SK-N-SH treated with all-trans-retinoic acid at 6 μM for 48 hours (cell line): ENCODE measurements around the gene POLD2.

Source experiments
- ATAC-seq: fragments of 200-7000 bp; cut with Tn5 transposase; 3 replicates; pipeline ENCODE4 v1.9.1; 2020; ENCODE audit warnings: mild to moderate bottlenecking, moderate library complexity
- ARNTL ChIP-seq: fragments of 450-650 bp; formaldehyde crosslinking; IDR thresholded peaks from 2 replicates; pipeline ENCODE4 v1.5.0; 2020; ENCODE audit warnings: low read depth, mild to moderate bottlenecking, moderate library complexity, borderline replicate concordance
- BACH2 ChIP-seq: fragments of 250-450 bp; sonication (Bioruptor Pico); IDR thresholded peaks from 2 replicates; pipeline ENCODE4 v1.9.0; 2021; ENCODE audit warnings: mild to moderate bottlenecking, borderline replicate concordance
- CSDC2 ChIP-seq: fragments of 250-450 bp; sonication (Bioruptor Pico); IDR thresholded peaks from 2 replicates; pipeline ENCODE4 v1.5.0; 2020; ENCODE audit warnings: mild to moderate bottlenecking, moderate library complexity
- GLIS3 ChIP-seq: fragments of 250-450 bp; sonication (Bioruptor Pico); IDR thresholded peaks from 2 replicates; pipeline ENCODE4 v1.5.0; 2020; ENCODE audit warnings: mild to moderate bottlenecking, moderate library complexity
- ISL1 ChIP-seq: fragments of 250-450 bp; sonication (Bioruptor Pico); IDR thresholded peaks from 2 replicates; pipeline ENCODE4 v2.1.2; 2022; ENCODE audit warnings: mild to moderate bottlenecking, moderate library complexity
- OSR1 ChIP-seq: fragments of 250-450 bp; sonication (Bioruptor Pico); IDR thresholded peaks from 2 replicates; pipeline ENCODE4 v1.8.0; 2022; ENCODE audit warnings: moderate library complexity, mild to moderate bottlenecking, inconsistent platforms
- PPARA ChIP-seq: fragments of 250-450 bp; sonication (Bioruptor Pico); IDR thresholded peaks from 2 replicates; pipeline ENCODE4 v1.5.0; 2020; ENCODE audit warnings: mild to moderate bottlenecking, borderline replicate concordance
- RARB ChIP-seq: fragments of 250-450 bp; sonication (Bioruptor Pico); IDR thresholded peaks from 2 replicates; pipeline ENCODE4 v1.8.0; 2021; ENCODE audit warnings: mild to moderate bottlenecking, moderate library complexity
- SNAI2 ChIP-seq: fragments of 250-450 bp; sonication (Bioruptor Pico); IDR thresholded peaks from 2 replicates; pipeline ENCODE4 v1.5.0; 2020; ENCODE audit warnings: mild to moderate bottlenecking, moderate library complexity
- TCF4 ChIP-seq: fragments of 250-450 bp; sonication (Bioruptor Pico); IDR thresholded peaks from 2 replicates; pipeline ENCODE4 v1.8.0; 2021; ENCODE audit warnings: mild to moderate bottlenecking, moderate library complexity, borderline replicate concordance
- TOX ChIP-seq: fragments of 250-450 bp; sonication (Bioruptor Pico); IDR thresholded peaks from 2 replicates; pipeline ENCODE4 v1.8.0; 2021; ENCODE audit warnings: mild to moderate bottlenecking, moderate library complexity, borderline replicate concordance
- ZC3H10 ChIP-seq: fragments of 250-450 bp; sonication (Bioruptor Pico); IDR thresholded peaks from 2 replicates; pipeline ENCODE4 v1.5.1; 2021; ENCODE audit warnings: mild to moderate bottlenecking, moderate library complexity
- ZFP3 ChIP-seq: fragments of 250-450 bp; sonication (Bioruptor Pico); IDR thresholded peaks from 2 replicates; pipeline ENCODE4 v1.5.0; 2020; ENCODE audit warnings: mild to moderate bottlenecking, moderate library complexity
- ZFP30 ChIP-seq: fragments of 450-650 bp; formaldehyde crosslinking; IDR thresholded peaks from 2 replicates; pipeline ENCODE4 v1.5.0; 2022; ENCODE audit warnings: mild to moderate bottlenecking, moderate library complexity
- ZNF565 ChIP-seq: fragments of 450-650 bp; formaldehyde crosslinking; conservative IDR thresholded peaks from 2 replicates; pipeline ENCODE4 v1.5.0; 2020; ENCODE audit warnings: low read depth, mild to moderate bottlenecking, moderate library complexity
- ZNF70 ChIP-seq: fragments of 450-650 bp; formaldehyde crosslinking; IDR thresholded peaks from 2 replicates; pipeline ENCODE4 v1.5.0; 2020; ENCODE audit warnings: mild to moderate bottlenecking, moderate library complexity
- ZNF8 ChIP-seq: fragments of 450-650 bp; formaldehyde crosslinking; IDR thresholded peaks from 2 replicates; pipeline ENCODE4 v1.5.0; 2020; ENCODE audit warnings: mild to moderate bottlenecking, moderate library complexity
- TF ChIP-seq, protein P1 (sequence below): fragments of 250-450 bp; sonication (Bioruptor Pico); IDR thresholded peaks from 2 replicates; pipeline ENCODE4 v1.5.1; 2021; ENCODE audit warnings: mild to moderate bottlenecking, moderate library complexity
- TF ChIP-seq, protein P2 (sequence below): fragments of 250-450 bp; sonication (Bioruptor Pico); IDR thresholded peaks from 2 replicates; pipeline ENCODE4 v1.8.0; 2020; ENCODE audit warnings: mild to moderate bottlenecking, moderate library complexity, borderline replicate concordance
- TF ChIP-seq, protein P3 (sequence below): fragments of 250-450 bp; sonication (Bioruptor Pico); IDR thresholded peaks from 2 replicates; pipeline ENCODE4 v1.8.0; 2021; ENCODE audit warnings: low read depth, mild to moderate bottlenecking, moderate library complexity, borderline replicate concordance

POLD2 gene

DNA sequence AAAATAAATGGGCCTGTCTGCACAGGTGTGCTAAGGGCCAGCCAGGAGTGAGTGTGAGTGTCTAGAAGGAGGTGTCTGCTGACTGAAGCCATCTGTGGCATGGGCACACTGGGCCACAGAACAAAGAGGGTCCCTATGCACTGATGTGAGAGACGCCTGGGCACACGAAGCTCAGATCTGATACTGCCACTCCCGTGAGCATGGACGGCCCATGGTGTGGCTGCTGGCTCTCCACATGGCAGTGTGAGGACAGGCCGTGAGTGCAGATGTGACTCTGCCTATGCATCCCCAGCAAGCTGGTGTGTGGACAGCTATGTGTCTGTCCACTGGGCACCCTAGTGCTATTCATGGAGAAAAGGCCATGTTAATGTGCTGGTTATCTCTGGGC, 30.6 kb upstream of the POLD2 start:
- TF ChIP-seq PPARA (CRISPR knock-in tag), result no peak
- TF ChIP-seq ZFP30 (CRISPR knock-in tag), result no peak
- TF ChIP-seq ZNF8 (CRISPR knock-in tag), result no peak
- TF ChIP-seq, protein P1, sequence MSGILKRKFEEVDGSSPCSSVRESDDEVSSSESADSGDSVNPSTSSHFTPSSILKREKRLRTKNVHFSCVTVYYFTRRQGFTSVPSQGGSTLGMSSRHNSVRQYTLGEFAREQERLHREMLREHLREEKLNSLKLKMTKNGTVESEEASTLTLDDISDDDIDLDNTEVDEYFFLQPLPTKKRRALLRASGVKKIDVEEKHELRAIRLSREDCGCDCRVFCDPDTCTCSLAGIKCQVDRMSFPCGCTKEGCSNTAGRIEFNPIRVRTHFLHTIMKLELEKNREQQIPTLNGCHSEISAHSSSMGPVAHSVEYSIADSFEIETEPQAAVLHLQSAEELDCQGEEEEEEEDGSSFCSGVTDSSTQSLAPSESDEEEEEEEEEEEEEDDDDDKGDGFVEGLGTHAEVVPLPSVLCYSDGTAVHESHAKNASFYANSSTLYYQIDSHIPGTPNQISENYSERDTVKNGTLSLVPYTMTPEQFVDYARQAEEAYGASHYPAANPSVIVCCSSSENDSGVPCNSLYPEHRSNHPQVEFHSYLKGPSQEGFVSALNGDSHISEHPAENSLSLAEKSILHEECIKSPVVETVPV, result no peak
- ATAC-seq, result no peak

DNA sequence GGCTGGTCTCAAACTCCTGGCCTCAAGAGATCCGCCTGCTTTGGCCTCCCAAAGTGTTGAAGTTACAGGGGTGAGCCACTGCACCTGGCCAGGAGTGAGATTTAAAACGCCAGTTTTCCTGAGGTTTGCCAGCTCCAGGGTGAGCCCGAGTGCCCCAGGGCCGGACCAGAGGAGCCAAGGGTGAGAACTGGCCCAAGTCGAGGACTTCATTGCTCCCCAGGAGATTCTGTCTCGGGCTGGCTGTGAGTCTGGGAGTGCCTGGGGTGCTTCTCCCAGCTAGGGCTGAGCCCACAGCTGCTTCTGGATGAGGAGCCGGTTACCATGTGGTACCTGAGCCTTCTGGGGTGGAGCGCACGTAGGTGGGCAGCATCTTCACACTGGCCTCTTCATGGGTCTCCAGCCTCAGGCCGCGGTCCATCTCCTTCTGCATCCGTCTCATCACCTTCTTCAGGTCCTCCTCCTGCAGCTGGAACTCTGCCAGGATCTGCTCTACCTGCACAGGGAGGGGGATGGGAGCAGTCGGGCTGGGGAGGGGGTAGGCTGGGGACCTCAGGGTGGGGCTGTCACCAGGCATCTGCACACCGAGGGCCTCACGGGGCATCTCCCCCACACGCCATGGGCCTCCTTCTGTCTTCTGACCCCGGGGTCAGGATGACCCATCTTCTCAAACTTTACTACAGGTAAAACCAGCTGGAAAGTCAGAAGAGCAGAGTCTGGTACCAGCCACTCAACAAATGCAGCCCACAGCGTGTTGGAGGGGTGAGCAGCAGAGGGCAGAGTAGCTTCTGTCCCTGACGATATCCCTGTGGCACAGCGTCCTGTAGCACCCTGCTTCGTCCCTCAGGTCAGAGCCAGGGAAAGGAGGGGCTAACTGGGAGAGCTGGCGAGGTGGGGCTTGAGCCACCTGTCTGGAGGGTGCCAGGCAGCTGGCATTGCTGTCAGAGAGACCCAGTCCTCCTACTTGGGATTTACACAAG, 29.9 kb upstream of the POLD2 start:
- no peak for ATAC-seq
- TF ChIP-seq SNAI2, result no peak
- no peak for TF ChIP-seq ZNF70 (CRISPR knock-in tag)
- no peak for TF ChIP-seq OSR1
- TF ChIP-seq RARB, result no peak
- TF ChIP-seq ARNTL (CRISPR knock-in tag), result no peak
- no peak for TF ChIP-seq ZNF565 (CRISPR knock-in tag)
- no peak for TF ChIP-seq ZNF8 (CRISPR knock-in tag)
- TF ChIP-seq, protein P1, result no peak
- TF ChIP-seq TCF4 (CRISPR knock-in tag), result no peak
- TF ChIP-seq ISL1, result no peak
- TF ChIP-seq ZC3H10 (CRISPR knock-in tag), result no peak
- no peak for TF ChIP-seq BACH2
- TF ChIP-seq TOX (CRISPR knock-in tag), result no peak
- TF ChIP-seq, protein P2, sequence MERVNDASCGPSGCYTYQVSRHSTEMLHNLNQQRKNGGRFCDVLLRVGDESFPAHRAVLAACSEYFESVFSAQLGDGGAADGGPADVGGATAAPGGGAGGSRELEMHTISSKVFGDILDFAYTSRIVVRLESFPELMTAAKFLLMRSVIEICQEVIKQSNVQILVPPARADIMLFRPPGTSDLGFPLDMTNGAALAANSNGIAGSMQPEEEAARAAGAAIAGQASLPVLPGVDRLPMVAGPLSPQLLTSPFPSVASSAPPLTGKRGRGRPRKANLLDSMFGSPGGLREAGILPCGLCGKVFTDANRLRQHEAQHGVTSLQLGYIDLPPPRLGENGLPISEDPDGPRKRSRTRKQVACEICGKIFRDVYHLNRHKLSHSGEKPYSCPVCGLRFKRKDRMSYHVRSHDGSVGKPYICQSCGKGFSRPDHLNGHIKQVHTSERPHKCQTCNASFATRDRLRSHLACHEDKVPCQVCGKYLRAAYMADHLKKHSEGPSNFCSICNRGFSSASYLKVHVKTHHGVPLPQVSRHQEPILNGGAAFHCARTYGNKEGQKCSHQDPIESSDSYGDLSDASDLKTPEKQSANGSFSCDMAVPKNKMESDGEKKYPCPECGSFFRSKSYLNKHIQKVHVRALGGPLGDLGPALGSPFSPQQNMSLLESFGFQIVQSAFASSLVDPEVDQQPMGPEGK (CRISPR knock-in tag), result no peak
- TF ChIP-seq ZFP3 (CRISPR knock-in tag), result no peak
- TF ChIP-seq, all 23 proteins: peak for 0

DNA sequence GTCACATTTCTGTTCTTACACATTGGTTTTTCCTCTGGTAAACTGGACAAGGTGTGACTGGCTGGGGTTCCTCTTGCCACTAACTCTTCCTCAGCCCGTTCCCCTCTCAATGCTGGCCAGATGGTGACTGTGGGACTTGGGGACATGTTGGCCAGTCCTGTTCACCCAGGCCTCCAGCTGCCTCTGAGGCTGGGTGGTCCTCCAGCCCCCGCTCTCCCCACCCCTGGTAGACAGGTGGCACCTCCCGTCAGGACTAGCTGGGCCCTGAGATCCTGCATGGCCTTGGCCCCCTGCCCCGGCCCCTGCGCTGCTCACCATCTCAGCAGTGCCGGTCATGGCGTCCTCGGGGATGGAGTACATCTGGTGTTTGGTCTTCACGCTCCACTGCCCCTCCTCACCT, 28.6 kb upstream of the POLD2 start:
- ATAC-seq, result no peak
- TF ChIP-seq ZNF8 (CRISPR knock-in tag), result no peak

DNA sequence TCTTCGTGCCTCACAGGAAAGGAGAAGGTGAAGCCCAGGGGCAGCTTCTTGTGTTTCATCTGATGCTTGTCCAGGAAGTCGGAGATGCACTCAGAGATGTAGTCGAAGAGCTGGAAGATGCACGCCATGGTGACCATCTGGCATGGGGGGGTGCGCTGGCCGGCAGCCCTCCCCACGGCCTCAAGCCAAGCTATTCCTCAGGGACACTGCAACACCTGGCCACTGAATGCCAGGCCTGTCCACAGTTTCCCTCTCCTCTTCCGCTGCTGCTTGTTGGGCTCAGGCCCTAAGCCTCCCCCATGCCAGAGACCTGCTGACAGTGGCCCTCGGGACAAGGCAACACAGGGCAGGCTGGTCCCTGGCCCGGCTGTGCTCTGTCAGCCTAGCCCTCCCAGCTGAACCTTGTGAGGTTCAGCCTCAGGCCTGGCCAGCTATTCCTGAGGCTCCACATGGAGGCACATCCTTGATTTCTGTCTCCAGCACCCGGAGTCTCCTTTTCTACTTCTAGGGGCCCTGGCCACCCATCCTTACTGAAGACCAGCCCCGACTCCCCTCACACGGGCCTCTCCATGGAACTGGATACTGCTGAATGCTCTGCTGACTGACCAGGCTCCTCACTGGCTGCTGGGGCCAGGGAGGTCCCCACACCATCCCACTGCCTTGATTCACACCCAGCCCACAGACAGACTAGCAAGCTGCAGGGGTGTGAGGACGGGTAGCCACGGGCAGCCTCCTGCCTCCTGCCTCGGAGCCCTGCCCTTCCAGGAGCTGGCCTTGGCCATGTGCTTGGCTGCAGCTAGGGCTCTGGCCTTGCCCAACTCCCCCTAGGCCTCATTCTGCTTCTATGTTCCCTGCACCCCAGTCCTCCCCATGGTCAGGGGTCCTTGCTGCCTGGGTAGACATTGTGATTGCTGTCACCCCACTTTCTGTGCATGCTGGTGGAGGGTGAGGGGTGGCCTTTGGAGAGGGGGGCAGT, 27.9 kb upstream of the POLD2 start:
- ATAC-seq, result no peak
- no peak for TF ChIP-seq ZNF70 (CRISPR knock-in tag)
- TF ChIP-seq CSDC2, result no peak
- no peak for TF ChIP-seq TCF4 (CRISPR knock-in tag)
- no peak for TF ChIP-seq TOX (CRISPR knock-in tag)
- TF ChIP-seq, protein P3, sequence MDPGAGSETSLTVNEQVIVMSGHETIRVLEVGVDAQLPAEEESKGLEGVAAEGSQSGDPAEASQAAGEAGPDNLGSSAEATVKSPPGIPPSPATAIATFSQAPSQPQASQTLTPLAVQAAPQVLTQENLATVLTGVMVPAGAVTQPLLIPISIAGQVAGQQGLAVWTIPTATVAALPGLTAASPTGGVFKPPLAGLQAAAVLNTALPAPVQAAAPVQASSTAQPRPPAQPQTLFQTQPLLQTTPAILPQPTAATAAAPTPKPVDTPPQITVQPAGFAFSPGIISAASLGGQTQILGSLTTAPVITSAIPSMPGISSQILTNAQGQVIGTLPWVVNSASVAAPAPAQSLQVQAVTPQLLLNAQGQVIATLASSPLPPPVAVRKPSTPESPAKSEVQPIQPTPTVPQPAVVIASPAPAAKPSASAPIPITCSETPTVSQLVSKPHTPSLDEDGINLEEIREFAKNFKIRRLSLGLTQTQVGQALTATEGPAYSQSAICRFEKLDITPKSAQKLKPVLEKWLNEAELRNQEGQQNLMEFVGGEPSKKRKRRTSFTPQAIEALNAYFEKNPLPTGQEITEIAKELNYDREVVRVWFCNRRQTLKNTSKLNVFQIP (CRISPR knock-in tag), result no peak
- TF ChIP-seq ZC3H10 (CRISPR knock-in tag), result no peak
- no peak for TF ChIP-seq GLIS3
- TF ChIP-seq, protein P2 (CRISPR knock-in tag), result no peak
